IMR-90 (cell line): ENCODE results near the gene RHOF.

Source experiments
- BHLHE40 ChIP-seq: fragments of 150-350 bp; IDR thresholded peaks from 2 replicates; pipeline ENCODE4 v1.6.1; 2016; ENCODE audit warnings: mild to moderate bottlenecking, low read depth, low read length
- CTCF ChIP-seq: conservative IDR thresholded peaks from 2 replicates; pipeline ENCODE4 v1.5.1; 2012; ENCODE audit warnings: mild to moderate bottlenecking, low read depth, low read length, improper control_type of control experiment
- ELK1 ChIP-seq: fragments of 150-350 bp; IDR thresholded peaks from 2 replicates; pipeline ENCODE4 v1.6.1; 2016; ENCODE audit warnings: low read depth, mild to moderate bottlenecking, low read length, moderate library complexity, borderline replicate concordance
- FOS ChIP-seq: fragments of 150-350 bp; IDR thresholded peaks from 2 replicates; pipeline ENCODE4 v1.6.1; 2016; ENCODE audit warnings: low read depth, low read length
- MAFK ChIP-seq: IDR thresholded peaks from 2 replicates; pipeline ENCODE4 v1.6.1; 2012; ENCODE audit warnings: low read depth, low read length, improper control_type of control experiment
- MXI1 ChIP-seq: IDR thresholded peaks from 2 replicates; pipeline ENCODE4 v1.6.1; 2012; ENCODE audit warnings: low read depth, mild to moderate bottlenecking, low read length, moderate library complexity, borderline replicate concordance
- POLR2A ChIP-seq: IDR thresholded peaks from 2 replicates; pipeline ENCODE4 v1.6.1; 2012; ENCODE audit warnings: mild to moderate bottlenecking, low read depth, low read length
- RAD21 ChIP-seq: IDR thresholded peaks from 2 replicates; pipeline ENCODE4 v1.6.1; 2012; ENCODE audit warnings: low read length, improper control_type of control experiment
- RCOR1 ChIP-seq: IDR thresholded peaks from 2 replicates; pipeline ENCODE4 v1.6.1; 2012; ENCODE audit warnings: mild to moderate bottlenecking, low read length, improper control_type of control experiment; ENCODE audit not compliant: insufficient replicate concordance
- RFX5 ChIP-seq: IDR thresholded peaks from 2 replicates; pipeline ENCODE4 v1.8.0; 2012; ENCODE audit warnings: low read depth, mild to moderate bottlenecking, low read length, moderate library complexity
- USF2 ChIP-seq: fragments of 150-350 bp; IDR thresholded peaks from 2 replicates; pipeline ENCODE4 v1.6.1; 2017; ENCODE audit warnings: mild to moderate bottlenecking, antibody characterized with exemption, low read length, low read depth

GRCh38 chr12:121829250-121829918 is 35.9 kb upstream of the RHOF start:
- TF ChIP-seq CTCF: no peak
- TF ChIP-seq MXI1: no peak
- no peak for TF ChIP-seq MAFK
- no peak for TF ChIP-seq ELK1
- TF ChIP-seq POLR2A: no peak
- TF ChIP-seq USF2: no peak
- no peak for TF ChIP-seq FOS
- no peak for TF ChIP-seq RAD21
- TF ChIP-seq BHLHE40: no peak
- TF ChIP-seq RCOR1: no peak
- TF ChIP-seq RFX5: no peak
